GM03348 (cell line): ENCODE measurements around the gene C4orf54.

Source experiments
- DNase-seq: peaks from one replicate; pipeline ENCODE4 v3.0.0; 2012; ENCODE audit warnings: low spot score

Gene C4orf54

DNA sequence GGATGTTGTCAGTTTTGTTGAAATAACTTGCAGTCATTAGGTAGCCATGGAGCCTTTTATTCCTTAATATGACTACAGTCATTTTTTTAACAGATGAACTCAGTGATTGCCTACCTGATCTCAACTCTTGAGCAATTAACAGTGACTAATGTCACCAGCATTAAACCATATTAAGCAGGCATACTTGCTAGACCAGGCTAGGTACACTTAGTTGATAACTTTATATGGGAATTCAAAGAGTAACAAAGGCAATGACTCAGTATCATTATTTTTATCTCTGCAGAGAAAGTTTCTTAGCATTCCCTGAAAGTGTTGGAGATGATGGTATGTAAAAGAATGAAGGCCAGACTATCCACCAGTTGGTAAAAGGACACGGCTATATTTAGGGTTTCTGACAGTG, at the start of gene C4orf54:
C4orf54 (minus strand) TSS at position 31 of the 400 bp plus-strand sequence. CDS start 3,180 bp downstream, outside the sequence.
- DNase-seq = no peak

DNA sequence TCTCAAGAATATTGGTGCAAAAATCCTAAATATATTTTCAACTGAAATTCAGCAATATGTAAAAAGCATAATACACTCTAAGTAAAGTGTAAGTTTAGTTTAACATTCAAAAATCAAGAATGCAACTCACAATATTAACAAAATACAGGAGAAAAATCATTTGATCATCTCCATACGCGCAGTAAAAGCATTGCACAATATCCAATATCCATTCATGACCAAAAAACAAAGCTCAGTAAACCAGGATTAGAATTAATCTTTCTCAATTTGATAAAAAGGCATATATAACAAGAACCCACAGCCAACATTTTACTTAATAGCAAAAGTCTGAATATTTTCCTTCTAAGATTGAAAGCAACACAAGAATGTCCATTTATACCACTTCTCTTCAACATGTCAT, 48.3 kb upstream of the C4orf54 start:
- DNase-seq = no peak

DNA sequence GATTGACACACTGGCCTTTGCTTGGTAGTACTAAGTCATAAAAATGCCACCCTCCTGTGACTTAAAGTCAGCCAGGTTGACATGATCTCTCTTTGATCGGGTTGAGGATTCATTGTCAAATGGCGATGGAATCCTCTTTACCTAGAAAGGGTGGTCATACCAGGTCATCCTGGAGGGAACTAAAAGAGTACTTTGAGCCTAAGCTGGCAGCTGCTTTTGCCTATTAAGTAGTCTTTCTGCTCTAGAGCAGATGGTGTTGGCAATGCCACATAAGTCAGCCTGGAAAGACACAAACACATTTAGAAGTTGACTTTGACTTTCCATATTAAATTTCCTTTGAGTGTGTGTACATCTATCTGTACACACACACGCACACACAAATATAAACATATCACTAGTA, 39.2 kb upstream of the C4orf54 start:
- DNase-seq = no peak

DNA sequence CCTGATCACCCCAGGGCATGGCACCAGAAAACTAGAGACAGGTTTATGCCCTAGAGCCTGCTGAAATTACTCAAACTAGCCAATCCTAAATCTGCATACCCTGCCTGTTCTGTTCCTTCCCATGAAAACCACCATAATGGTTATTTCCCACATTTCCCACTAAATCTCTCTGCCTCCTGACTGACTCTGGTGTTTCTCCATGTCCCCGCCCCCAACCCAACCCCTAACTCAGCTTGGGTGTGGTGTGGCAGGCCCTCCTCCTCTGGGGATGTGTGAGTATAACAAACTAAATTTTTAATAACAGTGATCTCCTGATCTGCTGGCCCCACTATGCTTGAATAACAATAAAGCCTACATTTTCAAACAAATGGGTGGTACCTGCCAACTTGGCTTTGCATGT, 35.5 kb upstream of the C4orf54 start:
- no peak for DNase-seq

DNA sequence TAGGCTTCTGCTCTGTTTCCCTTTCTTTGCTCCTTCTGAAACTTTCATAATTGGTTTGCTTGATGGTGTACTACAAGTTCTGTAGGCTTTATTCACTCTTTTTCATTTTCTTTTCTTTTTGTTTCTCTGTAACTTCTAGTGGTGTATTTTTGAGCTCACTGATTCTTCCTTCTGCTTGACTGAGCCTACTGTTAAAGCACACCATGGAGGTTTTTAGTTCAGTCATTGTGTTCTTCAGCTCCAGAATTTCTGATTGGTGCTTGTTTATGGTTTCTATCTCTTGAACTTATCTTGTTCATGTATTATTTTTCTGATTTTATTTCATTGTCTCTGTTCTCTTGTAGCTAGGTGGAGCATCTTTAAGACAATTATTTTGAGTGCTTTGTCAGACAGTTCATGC, 33.4 kb upstream of the C4orf54 start:
- DNase-seq = no peak

DNA sequence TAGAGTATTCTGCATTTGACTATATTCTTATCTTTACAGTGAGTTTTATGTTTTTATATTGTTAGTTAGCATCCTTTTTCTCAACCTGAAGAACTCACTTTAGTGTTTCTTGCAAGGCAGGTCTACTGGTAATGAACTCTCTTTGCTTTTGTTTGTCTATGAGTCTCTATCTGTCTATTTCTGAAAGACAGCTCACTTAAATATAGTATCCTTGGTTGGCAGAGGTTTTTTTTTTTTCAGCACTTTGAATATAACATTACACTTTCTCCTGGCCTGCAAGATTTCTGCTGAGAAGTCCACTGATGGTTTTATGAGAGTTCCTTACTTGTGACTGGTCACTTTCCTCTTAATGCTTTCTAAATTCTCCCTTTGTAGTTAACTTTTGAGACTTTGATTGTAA, 32.8 kb upstream of the C4orf54 start:
- no peak for DNase-seq

DNA sequence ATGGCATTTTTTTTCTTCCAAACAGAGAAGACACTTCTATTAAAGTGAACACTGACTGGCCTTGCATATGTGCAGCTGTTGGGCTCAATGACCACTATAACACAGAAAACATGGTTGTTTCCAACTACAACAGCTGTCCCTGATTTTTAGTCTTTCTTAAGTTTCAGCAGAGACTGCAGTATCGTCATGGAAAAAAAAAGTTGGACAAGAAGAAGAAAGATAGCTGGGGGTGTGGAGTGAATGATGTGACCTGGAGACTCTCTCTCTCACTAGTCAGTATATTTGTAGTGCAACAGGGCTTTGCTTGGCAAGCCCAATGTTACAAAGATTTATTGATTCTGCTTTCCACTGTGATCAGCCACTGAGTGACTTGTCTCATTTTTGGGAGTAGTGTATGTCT, 29.5 kb upstream of the C4orf54 start:
- DNase-seq = no peak

DNA sequence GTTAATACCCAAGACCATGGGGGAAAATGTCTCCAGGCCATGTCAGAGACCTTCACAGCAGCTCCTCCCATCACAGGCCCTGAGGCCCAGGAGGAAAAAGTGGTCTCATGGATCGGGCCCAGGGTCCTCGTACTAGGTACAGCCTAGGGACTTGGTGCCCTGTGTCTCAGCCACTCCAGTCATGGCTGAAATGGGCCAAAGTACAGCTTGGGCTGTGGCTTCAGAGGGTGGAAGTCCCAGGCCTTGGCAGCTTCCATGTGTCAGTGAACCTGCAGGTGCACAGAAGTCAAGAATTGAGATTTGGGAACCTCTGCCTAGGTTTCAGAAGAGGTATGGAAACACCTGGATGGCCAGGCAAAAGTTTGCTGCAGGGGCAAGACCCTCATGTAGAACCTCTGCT, 27.6 kb upstream of the C4orf54 start:
- DNase-seq = no peak

DNA sequence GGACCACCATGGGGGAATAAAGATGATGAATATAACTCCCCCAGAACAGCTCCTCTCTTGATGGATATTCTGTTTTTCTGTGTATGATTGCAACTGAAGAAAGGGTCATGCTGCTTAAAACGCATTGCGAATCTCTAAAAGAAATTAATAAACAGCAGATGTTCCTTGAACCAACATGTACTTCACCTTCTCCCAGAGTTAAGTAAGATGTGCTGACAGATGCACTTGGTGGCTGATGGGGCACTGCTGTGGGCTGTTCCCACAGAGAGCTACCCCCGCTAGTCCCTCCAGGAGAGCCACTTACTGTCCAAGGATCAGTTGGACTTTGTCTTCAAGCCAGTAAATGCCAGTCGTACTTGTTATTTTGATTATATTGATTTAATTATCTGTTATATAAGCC, 26.3 kb upstream of the C4orf54 start:
- no peak for DNase-seq

DNA sequence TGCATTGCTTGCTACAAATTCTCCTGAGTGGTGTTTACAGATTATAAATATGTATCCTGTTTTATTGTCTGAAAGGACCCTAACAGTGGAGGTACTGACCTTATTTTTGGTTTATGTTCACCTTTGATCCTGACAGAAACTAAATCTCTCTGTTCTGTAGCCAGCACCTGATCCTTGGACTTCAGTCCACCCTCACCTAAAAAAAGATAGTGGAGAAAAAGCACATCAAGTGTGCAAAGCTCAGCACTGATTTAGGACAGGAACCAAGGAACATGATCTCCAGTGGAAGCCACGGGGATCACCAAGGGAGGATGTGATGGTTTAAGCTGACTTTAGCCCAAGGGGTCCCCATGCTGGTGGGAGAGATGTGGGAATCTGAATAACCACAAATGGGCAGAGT, 22.3 kb upstream of the C4orf54 start:
- no peak for DNase-seq

DNA sequence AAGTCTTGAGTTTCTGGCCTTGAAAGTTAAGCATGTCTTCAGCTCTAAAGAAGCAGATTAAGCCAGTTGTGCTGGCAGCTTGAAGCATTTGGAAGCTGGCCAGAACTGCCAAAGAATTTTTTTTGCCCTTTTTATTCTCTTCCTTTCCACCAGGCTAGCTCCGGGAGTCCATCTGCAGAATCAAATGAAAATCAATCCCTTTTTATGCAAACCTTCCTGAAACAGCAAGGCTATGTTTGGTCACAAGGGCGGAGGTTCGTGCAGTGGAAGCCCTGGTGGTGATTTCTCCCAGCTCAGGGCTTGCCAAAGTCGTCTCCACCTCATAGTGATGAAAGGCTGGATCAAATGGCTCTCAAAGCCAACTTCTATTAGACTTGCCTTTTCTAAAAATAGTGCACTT, 21.6 kb upstream of the C4orf54 start:
- DNase-seq = no peak

DNA sequence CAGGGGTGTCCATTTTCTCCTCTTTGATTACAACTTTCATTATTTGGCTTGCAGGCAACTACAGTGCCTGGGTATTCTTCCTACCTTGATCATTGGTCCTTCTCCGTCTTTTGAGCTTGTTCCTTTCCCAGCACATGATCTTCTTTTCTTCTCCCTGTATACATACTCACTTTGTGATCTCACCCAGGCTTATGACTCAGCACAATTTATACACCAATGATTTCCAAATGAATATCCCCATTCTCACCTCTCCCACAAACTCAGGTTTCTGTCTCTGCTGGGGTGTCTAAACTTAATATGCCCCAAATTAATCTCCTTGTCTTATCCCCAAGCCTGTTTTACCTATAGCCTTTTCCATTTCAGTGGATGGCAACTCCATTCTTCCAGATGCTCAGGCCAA, 19.5 kb upstream of the C4orf54 start:
- no peak for DNase-seq

DNA sequence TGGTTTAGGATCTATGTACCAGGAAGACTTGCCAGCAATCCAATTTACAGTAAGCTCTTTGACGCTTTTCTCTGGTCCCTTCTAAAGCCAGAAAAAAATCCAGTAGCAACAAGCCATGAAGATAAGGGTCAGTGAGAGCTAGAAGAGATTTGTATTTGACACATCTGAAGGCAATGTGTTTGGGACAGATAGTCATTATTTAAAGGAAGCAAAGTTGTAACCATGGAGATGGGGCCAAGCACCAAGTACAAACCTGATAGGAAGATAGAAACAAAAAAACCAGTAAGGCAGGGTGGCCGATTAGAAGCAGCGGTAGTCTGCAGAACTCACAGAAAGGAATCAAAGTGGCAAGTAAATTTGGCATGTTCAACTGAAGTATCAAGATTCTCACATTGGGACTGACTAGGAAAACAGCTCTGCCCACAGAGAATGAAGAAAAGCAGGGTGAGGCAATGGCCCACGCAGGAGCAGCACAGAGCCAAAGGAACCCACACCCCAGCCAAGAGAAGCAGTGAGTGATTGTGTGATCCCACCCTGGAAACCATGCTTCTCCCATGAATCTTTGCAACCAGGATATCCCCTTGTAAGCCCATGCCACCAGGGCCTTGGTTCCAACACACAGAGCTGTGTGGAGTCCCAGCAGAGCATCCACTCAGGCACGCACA, 12.9 kb upstream of the C4orf54 start:
- no peak for DNase-seq

DNA sequence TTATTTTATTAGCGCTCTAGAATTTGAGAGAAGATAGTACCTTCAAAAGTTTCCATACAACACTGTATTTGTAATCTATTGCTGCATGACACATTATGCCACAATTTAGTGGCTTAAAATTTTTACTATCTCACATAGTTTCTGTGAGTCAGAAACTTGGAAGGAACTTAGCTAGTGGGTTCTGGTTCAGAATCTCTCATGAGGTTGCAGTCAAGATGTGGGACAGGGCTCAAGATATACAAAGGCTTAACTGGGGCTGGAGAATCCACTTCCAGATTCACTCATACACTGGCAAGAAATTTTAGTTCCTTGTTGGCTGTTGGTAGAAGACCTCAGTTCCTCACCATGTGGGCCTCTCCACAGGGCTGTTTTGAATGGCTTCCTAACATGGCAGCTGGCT, 11.5 kb upstream of the C4orf54 start:
- DNase-seq = no peak

DNA sequence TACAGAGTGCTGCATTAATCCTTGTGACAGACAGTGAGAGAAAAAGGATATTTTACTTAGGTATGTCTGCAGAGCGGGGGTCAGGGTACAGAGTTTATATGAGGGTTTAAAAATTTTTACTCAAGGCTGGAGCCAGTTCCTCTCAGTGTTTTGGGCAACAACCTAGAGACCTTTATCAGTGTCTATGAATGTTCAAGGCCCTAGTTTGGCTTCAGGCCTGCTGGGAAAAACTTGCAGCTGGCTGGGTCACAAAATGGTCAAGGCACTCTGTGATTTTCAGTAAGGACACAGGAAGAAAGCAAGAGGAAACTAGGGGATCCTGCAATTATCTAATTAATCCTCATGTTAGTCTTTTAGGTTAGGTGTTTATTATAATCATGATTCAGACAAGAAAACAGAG, 10.8 kb upstream of the C4orf54 start:
- DNase-seq = no peak

DNA sequence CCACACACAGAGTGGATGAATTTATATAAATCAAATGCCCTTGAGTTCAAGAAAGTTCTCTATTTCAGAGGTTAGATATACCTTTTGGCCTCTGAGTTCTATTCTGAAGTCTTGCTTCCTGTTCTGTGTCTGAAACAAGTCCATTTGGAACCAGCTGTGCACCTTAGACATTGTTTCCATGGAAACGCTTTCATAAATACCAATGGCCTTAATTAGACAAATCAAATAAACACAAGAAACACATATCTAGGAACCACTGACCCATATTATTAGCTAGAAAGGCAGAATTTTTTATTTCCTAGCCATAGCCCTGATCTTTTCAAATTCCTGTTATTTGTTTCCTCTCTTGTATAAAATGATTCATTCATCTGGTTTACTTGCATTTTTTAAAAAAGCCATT, 8.4 kb upstream of the C4orf54 start:
- no peak for DNase-seq

DNA sequence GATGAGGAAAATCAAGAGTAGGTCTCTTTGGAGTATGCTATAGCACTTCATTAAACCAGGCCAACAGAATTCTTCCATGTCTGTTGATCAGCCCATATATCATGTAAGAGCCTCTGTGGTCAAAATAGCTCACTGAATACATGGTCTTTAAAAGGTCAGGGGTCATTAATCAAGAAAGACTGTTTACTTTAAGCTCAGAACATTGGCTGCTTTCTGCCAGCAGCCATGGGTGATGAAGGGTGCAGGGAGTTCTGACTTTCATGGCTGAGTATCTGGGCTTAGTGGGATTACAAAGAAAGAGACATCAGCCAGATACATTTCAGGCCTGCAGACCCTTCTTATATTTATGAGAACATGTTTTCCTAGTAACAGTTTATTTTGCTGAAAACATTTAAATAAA, 7.1 kb upstream of the C4orf54 start:
- DNase-seq = no peak

DNA sequence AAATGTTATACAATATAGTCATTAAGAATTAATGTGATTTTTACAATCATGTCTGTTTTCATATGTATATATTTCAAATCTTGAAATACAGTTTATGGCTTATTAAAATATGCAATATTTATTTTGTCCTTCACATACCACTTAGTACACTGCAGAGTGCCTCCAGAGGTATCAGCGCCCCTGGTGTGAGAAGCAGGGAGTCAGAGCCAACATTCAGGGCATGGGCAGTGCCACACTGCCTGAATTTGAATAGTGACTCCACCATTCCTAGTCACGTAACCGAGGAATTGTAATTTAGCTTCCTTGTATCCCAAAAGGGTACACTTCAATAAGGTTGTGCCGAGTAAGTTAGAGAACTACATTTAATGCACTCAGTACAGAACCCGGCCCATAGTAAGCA, 4.3 kb upstream of the C4orf54 start:
- DNase-seq = no peak

DNA sequence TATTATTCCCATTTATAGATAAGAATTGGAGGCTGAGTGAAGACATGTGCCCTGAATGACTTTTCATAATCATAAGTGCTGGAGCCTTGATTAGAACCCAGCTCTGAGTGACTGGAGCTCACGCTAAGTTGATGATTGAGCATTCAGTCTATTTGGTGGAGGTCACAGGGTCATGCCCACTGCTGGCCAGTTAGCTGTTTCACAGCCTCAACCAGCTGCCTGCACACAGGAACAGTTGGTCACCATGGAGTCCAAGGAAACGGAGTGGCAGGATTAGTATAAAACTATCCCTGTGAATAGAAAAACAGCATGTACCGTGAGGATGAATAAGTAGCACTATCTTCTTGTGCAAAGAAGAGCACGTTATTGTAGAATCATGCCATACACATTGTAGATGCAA, 1.0 kb upstream of the C4orf54 start:
- DNase-seq = no peak

DNA sequence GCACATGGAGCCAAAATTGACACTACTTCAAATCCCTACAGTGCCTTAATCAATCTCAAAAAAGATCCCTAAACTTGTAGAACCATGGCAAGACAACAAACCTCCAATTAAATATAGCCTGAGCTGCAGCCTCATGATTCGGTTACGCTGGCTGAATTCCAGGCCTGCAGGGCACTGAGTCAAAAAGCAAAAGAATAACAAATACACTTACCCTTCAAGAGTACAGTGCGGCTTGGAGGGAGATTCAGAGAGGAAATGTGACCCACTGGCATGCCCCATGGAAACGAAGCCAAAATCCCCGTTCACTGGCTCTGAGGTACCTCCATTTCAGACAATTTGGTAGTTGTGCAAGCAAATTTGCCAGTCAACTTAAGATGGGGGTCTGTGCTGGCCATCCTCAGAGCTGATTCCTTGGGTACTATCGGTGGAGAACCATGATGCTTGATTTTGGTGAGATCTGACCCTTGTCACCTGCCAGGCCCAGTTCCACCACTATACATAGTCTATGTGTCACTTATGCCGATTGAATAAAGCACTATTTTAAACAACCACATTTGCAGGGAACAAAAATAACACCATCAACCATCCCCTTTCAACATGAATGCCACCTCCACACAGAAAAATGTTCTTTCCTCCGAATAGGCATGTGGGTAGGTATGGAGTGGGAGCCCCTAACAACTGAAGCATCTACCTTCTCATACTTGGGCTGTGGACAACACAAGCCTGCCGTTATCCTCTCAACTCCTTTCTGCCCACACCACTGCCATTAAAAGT, 2.1 kb downstream of the C4orf54 start:
- DNase-seq = no peak

DNA sequence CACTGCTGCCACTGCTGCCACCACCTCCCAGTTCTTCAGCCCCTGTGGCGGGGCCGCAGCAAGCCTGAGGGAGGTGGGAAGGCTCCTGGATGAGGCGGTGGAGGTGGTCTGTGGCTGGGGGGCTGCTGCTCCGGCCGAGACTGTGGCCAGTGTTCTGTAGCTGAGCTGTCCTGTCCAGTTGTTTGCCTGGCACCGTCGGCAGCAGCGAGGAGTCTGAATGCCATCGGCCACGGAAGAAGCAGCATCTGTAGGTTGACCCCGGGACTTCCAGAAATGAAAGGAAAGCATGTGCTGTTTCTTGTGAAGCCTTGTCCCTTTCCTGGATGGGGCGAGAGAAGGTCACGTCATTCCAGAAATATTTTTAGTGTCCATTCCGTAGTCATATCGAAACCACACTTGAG, 3.3 kb downstream of the C4orf54 start:
- no peak for DNase-seq

DNA sequence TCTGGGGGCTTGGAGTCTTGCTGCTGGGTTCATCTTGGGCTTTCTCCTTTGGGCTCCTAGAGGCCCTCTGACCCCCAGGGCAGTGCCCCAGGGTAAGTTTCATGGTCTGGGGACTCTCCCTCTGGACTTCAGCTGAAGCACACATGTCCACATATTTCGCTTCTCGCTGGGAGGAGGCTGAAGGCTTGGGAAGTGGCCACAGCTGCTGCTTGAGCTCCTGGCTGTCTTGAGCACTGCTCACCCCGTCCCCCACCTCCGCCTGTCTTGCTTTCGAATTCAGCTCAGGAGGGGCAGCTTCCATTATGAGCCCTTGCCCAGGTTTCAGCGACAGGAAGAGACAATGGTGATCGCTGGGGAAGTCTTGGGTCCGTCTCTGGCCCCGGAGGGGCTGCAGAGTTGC, 3.7 kb downstream of the C4orf54 start:
- no peak for DNase-seq

DNA sequence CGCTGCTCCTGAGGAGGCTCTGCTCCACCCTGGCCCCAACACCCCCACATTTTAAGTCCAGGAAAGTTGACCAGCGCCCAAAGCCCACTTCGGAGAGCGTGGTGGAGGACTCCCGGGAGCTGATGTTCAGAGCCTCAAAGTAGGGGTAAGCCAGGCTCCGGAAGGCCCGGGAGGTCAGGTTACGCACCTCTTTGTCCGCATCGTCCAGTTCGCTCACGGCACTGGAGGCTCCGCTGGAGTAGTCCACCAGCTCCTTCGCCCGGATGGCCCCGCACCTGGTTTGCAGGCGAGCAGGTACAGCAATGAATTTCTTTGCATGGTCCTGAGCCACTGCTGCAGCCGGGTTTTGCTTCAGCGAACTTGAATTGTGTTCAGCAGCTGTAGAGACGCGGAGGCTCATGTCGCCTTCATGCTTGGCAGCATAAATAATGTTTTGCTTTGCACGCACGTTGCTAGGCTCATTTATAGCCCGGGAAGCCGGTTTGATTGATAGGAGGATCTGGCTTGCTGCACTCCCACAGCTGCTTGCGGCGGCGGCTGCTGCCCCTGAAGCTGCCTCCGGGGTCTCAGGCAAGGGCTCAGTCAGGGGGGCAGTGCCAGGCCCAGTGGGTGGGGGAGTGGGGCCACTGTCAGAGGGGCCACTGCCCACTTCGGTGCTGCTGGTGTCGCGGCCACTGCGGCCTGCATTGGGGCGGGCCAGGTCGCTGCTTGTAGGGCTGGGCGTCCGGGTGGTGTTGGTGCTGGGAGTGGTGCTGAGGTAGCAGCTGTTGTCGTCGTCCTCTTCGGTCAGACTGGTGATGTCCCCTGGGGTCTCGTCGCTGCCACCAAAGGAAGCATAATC, 4.8 kb downstream of the C4orf54 start:
- DNase-seq = no peak
